NCI-H526 treated with DMSO at 0.1 percent for 48 hours (cell line): Measurements from ENCODE around the gene PLEKHJ1.

Experiments
- DNase-seq: peaks from one replicate; lab custom pipeline; 2025; lab: John Stamatoyannopoulos, UW

Gene PLEKHJ1

DNA sequence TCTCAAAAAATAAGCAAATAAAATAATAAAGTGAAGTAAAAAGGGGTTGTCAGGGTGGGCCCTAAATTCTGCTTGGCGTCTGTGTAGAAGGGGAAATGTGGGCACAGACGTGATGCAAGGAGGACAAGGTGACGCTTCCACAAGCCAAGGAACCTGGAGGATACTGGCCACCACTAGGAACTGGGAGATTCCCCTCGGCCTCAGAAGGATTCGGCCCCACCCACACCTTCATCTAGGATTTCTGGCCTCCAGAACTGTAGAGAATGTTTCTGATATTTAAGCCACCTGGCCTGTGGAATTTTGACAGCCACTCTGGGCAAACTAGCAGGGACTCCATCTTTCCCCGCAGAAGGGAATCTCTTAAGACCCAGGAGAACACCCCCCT is 1.1 kb downstream of the PLEKHJ1 start:
- no peak for DNase-seq

DNA sequence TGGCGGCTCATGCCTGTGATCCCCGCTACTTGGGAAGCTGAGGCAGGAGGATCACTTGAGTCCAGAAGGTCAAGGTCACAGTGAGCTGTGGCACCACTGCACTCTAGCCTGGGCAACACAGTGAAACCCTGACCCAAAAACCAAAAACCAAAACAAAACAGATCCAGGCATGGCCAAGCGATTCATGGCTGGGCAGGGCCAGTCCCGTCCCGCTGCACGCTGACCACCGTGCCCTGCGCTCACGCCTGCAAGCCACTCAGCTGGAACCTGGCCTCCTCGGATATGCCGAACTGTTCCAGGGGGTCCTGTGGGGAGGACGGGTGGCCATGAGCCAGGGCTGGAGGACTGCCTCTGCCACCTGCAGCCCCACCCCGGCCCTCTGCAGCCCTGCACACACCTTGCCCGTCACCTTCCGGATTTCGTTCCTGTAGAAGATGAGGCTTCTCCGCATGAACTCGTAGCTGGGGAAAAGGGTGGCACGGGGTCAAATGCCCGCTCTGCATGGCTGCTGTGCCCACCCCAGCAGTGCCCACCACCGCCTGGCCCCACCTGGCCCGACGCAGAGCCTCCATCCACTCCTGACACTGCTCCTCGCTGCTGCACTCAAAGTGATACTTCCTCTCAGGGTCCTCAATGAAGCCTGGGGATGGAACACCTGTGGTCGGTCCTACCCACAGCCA is 2.4 kb downstream of the PLEKHJ1 start:
- no peak for DNase-seq

DNA sequence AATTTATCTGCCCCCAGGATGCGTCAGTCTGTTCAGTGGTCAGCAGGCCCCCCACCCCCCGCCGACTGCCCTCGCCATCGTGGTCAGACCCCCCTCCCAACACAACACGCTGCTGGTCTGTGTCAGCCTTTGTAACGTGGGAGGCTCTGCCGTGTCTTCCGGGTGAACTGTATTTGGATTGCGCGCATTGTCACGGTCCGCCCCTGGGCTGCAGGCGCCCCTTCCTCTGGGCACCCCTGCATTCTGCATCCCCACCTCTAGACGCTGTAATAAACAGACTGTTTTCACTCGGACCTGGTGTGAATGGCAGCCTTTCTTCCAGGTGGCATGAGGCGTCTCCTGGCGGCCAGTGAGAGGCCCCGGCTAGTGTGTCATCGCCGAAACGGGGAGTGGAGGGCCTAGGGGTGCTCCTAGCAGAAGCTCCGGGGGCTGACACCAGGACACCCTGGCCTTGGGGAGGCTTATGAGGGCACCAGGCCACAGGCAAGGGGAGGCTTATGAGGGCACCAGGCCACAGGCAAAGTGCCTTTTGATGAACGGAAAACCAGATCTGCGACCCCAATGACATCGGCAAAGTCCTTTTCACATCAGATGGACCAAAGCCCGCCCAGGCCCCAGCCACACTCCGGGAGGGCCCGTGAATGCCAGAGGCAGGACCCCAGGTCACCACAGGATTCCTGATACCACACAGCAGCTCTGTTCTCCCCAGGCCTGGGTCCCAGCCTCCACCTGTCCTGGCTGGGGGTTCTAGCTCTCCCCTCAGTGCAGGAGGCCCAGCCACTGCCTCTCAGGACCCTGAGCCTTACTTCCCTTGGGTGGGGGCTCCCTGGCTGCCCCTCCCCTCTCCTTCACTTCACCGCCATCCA is 3.6 kb downstream of the PLEKHJ1 start:
- DNase-seq = no peak

DNA sequence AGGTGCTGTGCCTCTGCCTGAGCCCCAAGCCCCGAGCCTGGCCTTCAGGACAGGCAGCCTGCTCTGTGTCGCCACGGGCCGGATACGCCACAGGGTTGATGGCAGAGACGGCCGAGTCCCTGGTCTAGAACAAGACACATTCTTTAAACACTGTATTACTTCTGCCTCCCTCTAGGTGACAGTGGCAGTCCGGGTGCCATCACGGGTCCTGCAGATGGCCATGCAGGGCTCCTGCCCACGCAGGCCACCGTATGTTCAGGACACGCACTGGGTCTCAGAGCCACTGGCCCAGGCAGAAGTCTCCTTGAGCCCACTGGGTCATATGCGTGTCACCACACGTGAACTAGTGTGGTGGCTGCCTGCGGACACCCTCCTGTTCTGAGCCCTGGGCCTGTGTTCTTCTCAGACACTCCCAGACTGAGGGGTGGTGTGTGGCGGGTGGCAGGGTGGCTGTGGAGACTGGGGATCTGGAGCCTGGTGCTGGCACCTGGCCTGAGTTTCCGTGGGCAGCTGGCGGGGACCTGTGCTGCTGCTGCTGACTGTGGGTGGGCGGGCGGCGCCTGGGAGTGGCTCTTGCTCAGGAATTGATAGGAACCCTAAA is 4.4 kb downstream of the PLEKHJ1 start:
- no peak for DNase-seq

DNA sequence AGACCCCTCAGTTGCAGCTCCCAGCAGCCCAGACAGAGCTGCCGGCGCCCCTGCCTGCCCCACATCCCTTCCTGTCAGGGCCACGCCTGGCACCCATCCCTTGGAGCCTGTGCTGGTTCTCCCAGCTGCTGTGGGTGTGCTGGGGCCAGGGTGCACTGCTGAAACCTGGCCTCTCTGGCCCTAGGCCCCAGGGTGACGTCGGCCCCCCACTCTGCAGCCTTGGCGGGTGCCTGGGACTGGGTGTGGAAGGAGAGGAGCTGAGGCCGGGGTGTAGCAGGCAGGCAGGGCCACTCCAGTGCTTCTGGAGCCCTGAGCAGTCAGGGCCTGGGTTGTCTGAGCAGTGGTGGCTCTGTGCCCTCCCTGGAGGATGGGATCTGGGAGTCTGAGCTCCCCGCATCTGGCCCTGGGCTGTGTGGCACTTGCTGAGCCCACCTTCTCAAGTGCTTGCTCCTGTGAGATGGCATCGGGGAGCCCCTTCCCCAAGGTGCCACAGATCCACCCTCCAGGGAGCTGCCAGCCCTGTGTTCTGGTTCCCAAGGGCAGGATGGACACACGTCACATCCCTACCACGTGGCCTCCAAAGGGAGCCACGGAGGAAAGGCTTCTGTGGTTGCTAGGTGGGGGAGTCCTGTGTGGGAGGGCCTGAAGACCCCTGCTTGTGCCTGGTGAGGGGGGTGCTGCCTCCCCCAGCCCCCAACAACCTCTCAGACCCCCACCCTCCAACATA is 5.2 kb downstream of the PLEKHJ1 start:
- no peak for DNase-seq

DNA sequence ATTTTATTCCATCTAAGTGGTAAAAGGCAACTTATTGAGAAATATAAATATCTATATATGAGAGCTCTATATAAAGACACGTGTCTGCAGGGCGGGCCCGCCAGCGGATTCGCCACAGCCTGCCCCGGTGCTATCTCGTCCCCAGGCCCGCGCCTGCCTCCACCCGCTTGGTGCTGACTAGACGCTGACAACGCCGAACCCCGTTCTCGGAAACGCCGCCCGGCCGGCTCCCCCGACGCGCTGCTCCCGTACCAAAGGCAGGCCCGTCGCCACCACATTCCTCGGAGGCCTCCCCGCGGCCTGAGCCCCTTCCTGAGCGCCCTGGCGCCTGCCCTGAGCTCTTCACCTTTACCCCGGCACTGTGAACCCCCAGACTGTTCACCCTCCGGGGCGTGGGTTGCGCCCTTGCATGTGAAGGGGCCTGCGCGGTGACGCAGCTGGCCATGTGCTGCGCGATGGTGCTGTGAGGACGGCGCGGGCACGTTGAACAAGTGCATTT is 6.0 kb downstream of the PLEKHJ1 start:
- DNase-seq = no peak

DNA sequence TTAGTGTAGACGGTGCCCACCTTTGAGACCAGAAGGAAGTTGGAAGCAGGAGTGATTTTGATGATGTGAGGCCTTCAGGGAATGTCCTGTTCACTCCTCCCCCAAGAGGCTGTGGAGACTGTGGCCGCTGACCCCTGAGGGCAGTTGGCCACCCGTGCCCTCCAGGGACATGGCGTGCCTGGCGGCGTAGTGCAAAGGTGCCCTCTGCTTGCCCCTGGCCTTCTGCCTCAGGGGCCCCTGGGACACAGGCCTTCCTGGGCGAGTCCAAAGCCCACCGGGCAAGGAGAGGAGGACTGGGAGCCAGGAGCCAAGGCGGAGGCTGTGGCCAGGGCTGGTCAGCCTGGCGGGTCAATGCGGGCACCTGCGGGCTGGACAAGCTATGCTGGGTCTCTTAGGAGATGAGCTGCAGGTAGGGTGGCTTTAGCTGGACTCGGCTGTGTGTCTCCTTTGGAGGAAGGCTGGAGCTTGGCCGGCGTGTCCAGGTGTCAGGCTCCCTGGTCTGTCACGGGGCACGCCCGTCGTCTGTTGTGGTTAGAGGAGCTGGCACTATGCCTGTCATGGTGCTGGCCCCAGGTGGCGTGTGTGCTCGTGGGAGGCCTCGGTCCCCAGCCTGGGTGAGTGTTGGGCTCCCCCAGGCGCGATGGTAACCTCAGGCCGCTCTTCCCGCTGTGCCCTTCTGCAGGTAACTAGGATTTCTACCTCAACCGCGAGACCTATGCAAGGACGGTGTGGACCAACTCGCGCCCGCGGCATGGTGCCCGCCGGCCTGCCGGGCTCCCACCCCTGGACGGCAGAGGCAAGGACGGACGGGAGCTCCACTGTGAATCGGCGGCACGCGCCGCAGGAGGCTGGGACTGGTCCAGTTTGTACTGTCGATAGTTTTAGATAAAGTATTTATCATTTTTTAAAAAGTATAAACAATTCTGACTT is 6.8 kb downstream of the PLEKHJ1 start:
- DNase-seq = no peak

DNA sequence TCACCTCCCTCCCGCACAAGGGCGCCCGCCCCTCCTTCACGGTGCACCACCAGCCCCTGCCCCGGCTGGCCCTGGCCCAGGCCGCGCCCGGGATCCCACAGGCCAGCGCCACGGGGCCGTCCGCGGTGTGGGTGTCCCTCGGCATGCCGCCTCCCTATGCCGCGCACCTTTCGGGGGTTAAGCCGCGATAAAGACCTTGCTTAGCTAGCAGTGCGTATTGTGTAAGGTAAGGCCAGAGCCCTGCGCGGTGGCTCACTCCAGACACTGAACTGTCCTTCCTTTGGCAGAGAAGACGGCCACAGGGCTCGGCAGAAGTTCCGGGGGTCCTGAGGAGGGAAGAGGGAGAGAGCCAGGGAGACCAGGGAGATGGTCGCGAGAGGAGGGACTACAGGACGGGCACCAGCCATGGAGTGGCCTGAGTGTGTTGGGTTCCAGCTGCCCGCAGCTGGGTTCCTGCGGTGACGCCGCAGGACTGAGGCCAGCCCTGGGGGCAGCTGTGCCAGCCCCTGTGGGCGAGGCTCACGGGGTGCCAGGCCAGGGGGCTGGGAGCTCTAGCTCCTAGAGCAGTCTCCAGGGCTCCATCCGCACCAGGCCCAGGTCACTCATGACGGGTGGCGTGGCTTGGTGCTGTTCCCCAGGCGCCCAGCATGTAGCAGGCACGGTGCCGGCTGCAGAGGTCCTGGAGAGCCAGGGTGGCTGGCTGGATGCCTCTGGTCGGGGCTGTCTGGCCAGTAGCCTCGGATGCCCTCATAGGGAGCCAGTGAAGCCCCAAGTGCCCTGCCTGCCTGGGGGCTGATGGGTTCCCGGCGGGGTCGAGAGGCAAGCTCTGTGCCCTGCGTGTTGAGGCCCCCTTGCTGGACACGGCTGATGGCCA is 7.7 kb downstream of the PLEKHJ1 start:
- no peak for DNase-seq

DNA sequence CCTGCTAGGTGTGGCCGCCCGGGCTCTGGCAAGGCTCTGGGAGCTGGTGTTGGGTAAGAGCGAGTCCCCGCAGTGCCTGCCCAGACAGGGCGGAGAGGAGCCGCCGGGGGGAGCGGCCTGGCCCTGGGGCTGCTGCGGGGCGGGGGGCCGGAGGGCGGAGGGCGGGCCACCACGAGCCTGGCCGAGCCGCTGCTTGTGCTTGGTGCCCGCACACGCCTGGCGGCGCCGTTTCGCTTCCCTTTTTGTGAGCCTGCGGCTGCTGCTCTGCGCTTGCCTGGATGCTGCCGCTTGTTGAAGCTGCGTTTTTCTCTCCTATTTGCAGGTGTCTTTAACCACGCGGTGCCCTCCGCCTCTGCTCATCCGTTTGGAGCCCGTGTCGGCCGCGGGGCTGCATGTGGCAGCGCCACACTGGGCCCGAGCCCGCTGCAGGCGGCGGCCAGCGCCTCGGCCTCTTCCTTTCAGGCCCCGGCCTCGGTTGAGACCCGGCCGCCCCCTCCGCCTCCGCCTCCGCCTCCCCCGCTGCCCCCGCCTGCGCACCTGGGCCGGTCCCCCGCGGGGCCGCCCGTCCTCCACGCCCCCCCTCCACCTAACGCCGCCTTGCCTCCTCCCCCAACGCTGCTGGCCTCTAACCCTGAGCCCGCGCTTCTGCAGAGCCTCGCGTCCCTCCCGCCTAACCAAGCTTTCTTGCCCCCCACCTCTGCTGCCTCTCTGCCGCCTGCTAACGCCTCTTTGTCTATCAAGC is 8.5 kb downstream of the PLEKHJ1 start:
- no peak for DNase-seq

DNA sequence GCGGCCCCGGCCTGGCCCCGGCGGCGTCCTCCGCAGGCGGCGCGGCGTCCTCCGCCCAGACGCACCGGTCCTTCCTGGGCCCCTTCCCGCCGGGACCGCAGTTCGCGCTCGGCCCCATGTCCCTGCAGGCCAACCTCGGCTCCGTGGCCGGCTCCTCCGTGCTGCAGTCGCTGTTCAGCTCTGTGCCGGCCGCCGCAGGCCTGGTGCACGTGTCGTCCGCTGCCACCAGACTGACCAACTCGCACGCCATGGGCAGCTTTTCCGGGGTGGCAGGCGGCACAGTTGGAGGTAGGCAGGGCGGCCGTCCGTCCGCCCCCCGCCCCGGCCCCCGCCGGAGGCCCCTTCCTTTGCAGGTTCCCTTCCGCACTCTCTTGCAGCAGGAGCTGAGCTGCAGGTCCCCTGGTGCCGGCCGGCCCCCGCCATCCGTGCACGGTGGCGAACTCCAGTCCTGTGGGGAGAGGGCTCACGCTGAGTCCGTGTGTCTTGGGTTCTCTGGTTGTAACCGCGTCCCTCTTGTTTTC is 9.2 kb downstream of the PLEKHJ1 start:
- DNase-seq = no peak

DNA sequence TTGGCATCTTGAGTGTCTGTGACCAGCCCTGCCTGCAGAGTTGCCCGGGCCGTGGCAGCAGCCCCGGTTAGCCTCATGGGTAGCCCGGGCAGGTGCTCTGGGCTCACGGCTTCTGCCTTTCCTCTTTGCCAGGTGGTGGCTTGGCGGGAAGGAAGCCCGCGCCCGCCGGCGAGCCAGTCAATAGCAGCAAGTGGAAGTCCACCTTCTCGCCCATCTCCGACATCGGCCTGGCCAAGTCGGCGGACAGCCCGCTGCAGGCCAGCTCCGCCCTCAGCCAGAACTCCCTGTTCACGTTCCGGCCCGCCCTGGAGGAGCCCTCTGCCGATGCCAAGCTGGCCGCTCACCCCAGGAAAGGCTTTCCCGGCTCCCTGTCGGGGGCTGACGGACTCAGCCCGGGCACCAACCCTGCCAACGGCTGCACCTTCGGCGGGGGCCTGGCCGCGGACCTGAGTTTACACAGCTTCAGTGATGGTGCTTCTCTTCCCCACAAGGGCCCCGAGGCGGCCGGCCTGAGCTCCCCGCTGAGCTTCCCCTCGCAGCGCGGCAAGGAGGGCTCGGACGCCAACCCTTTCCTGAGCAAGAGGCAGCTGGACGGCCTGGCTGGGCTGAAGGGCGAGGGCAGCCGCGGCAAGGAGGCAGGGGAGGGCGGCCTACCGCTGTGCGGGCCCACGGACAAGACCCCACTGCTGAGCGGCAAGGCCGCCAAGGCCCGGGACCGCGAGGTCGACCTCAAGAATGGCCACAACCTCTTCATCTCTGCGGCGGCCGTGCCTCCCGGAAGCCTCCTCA is 9.9 kb downstream of the PLEKHJ1 start:
- no peak for DNase-seq

DNA sequence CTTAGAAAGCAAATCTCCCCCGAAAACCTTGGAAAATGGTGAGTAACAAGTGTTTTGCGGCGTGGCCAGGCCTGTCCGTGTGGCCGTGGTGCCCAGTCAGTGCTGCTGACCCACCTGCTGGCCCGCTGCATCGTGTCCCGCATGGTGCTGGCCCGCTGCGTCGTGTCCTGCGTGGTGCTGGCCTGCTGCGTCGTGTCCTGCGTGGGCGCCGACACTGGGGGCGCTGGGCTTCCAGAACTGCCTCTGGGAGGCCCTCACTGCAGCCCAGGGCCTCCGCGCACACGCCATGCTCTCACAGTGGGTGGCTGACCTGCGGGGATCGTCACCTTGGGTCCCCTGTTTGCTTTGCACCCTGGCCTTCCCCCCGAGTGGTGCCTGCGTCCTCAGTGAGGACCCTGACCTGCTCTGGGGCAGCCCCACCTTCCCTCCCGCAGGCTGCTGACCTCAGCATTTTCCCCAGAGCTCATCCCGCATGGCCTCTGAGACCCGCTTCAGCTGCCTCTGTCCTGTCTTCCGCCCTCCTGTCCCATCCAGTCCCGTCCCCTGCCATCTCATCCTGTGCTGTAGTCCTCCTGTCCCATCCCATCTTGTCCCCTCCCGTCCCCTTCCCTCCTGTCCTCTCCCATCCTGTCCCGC is 10.6 kb downstream of the PLEKHJ1 start:
- no peak for DNase-seq

DNA sequence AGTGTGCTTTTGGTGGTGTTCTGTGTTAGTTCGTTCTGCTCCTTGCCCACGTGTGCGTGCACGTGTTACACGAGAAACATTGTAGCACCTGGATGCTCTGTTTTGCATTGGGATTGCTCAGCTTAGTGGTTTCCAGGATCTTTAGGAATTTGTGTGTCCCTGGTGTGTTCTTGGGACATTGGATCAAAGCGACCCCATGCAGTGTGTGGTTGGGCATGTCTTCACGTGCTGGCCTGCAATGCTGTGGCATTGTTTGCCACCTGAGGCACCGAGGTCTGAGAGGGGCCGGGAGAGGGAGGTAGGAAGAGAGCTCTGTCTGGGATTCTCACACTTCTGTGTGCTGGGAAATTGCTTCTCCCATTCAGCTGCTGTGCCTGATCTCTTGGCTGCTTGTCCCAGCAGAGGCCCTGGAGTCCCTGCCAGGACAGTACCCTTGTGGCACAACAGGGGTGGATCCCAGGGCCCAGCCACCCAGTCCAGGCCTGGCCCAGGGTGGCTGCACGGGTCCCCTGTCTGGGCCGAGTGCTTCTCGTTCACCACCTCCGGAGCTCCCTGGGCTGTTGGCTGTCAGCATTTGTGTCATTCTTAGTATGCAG is 11.3 kb downstream of the PLEKHJ1 start:
- no peak for DNase-seq

DNA sequence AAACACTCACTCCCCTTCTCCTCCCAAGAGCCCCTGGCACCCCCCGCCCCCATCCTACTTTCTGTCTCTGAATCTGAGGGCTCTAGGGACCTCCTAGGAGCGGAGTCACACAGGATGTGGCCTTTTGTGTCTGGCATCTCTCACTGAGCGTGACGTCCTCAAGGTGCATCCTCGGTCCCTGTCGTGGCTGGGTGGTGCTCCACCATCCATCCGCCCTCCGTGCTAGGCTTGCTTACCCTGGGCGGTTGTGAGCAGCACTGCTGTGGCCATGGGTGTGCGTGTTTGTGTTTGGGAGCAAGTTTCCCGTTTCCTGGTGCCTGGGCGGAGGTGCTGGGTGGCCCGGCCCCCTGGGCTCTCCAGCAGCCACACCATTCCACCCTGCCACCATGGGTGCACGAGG is 12.2 kb downstream of the PLEKHJ1 start:
- DNase-seq = no peak

DNA sequence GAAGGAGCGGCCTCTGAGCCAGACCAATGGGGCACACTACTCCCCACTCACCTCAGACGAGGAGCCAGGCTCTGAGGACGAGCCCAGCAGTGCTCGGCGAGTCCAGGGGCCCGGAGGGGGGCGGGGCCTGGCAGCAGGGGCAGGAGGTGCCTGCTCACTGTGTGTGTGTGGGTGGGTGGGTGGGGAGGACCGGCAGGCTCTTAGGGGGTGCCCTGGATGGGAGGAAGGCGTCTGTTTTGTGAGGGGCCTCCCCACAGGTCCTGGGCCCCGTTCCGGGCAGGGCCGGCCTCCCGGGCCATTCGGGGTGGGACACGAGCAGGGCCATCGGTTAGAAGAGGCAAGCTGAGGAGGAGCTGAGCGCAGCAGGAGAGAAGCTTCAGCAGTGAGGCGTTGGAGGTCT is 12.7 kb downstream of the PLEKHJ1 start:
- DNase-seq = no peak

DNA sequence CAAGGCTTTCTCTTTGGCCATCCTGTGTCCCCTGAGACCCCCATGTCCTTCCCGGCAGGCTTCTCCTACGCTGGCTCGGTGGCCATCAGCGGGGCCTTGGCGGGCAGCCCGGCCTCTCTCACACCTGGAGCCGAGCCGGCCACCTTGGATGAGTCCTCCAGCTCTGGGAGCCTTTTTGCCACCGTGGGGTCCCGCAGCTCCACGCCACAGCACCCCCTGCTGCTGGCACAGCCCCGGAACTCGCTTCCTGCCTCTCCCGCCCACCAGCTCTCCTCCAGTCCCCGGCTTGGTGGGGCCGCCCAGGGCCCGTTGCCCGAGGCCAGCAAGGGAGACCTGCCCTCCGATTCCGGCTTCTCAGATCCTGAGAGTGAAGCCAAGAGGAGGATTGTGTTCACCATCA is 14.2 kb downstream of the PLEKHJ1 start:
- no peak for DNase-seq

DNA sequence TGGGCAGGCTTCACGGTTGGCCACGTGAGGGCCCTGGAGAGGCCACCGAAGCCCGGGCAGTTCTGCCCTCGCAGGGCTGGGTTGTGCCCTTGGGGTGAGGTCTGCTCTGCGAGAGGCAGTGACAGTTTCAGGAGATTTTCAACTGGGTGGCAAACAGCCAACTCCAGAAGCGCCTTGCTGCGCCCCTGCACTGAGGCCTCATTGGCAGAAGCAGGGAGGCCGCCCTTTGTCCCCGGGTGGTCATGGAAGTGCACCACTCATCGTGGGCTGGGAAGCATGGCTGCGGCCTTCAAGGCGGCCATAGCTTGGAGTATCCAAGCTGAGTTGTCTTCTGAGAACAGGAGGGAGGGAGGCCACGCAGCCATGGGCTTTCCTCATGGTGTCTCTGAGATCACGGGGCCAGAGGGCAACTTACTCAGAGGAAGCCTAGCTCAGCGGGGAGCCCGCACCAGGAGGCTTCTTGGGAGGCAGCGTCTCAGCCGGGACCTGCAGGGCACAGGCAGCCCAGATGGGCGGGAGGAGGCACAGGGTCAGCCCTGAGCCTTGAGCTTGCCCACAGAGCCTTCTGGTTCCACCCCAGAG is 14.8 kb downstream of the PLEKHJ1 start:
- DNase-seq = no peak
